A549 (cell line): Measurements from ENCODE around the gene KDM4B.

ENCODE experiments used
- CEBPB ChIP-seq, 2 experiments: fragments of >200 bp in 1 of 2; sonication (Bioruptor Twin) in 1 of 2; formaldehyde crosslinking in 1 of 2; IDR thresholded peaks; 2 replicates each; pipeline ENCODE4 v1.6.1; 2012 to 2016
- EP300 ChIP-seq, 2 experiments: fragments of >200 bp; sonication (Bioruptor Twin); formaldehyde crosslinking; IDR thresholded peaks; 2 replicates in 1 of 2; 3 replicates in 1 of 2; pipeline ENCODE4 v1.6.1; 2016 to 2017
- KDM1A ChIP-seq: fragments of 200-600 bp; sonication (generic); IDR thresholded peaks from 2 replicates; pipeline ENCODE4 v1.6.1; 2016; ENCODE audit warnings: low read depth, mild to moderate bottlenecking
- RARB ChIP-seq: fragments of 250-450 bp; sonication (Bioruptor Pico); IDR thresholded peaks from 2 replicates; pipeline ENCODE4 v1.8.0; 2021; ENCODE audit warnings: mild to moderate bottlenecking, moderate library complexity
- RFX5 ChIP-seq: fragments of 450-650 bp; IDR thresholded peaks from 2 replicates; pipeline ENCODE4 v1.7.1; 2014; ENCODE audit warnings: antibody characterized with exemption, mild to moderate bottlenecking, moderate library complexity
- TF ChIP-seq, protein P1 (sequence below): fragments of >200 bp; sonication (Bioruptor Twin); formaldehyde crosslinking; IDR thresholded peaks from 3 replicates; pipeline ENCODE4 v1.5.1; 2016

DNA sequence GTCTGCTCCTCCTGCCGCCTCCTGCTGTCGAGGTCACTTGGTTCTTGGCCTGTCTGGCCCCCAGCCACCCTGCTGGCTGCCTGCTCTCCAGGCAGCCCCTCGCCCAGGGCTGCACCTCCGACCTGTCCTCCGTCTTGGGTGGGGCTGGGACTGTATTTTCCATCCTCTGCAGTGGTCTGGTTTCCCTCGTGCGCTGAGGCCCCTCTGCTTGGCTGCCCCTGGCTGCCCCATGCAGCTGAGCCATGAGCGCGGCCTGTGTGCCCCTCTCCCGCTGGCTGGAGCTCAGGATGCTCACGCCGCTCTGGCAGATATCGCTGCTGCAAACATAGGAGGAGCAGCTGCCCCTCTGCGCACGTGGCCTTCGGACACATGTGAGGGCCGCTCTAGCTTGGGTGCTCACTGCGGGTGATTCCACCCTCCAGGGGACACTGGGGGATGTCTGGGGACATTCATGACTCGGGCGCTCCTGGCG is 45.6 kb upstream of the KDM4B start:
- TF ChIP-seq RFX5: no peak
- TF ChIP-seq KDM1A: no peak
- no peak for TF ChIP-seq EP300 (IDR thresholded peaks at IDR 0.05)
- TF ChIP-seq, protein P1, sequence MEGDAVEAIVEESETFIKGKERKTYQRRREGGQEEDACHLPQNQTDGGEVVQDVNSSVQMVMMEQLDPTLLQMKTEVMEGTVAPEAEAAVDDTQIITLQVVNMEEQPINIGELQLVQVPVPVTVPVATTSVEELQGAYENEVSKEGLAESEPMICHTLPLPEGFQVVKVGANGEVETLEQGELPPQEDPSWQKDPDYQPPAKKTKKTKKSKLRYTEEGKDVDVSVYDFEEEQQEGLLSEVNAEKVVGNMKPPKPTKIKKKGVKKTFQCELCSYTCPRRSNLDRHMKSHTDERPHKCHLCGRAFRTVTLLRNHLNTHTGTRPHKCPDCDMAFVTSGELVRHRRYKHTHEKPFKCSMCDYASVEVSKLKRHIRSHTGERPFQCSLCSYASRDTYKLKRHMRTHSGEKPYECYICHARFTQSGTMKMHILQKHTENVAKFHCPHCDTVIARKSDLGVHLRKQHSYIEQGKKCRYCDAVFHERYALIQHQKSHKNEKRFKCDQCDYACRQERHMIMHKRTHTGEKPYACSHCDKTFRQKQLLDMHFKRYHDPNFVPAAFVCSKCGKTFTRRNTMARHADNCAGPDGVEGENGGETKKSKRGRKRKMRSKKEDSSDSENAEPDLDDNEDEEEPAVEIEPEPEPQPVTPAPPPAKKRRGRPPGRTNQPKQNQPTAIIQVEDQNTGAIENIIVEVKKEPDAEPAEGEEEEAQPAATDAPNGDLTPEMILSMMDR: no peak
- no peak for TF ChIP-seq RARB (CRISPR knock-in tag)
- TF ChIP-seq CEBPB (IDR thresholded peaks at IDR 0.05): no peak
